Raji (cell line): ENCODE data around the gene GSTO1.

Experiments used
- POLR2A ChIP-seq: IDR thresholded peaks from 2 replicates; pipeline ENCODE4 v1.6.1; 2011; ENCODE audit warnings: low read depth, low read length, control low read depth; ENCODE audit not compliant: insufficient read depth

GSTO1 gene

DNA sequence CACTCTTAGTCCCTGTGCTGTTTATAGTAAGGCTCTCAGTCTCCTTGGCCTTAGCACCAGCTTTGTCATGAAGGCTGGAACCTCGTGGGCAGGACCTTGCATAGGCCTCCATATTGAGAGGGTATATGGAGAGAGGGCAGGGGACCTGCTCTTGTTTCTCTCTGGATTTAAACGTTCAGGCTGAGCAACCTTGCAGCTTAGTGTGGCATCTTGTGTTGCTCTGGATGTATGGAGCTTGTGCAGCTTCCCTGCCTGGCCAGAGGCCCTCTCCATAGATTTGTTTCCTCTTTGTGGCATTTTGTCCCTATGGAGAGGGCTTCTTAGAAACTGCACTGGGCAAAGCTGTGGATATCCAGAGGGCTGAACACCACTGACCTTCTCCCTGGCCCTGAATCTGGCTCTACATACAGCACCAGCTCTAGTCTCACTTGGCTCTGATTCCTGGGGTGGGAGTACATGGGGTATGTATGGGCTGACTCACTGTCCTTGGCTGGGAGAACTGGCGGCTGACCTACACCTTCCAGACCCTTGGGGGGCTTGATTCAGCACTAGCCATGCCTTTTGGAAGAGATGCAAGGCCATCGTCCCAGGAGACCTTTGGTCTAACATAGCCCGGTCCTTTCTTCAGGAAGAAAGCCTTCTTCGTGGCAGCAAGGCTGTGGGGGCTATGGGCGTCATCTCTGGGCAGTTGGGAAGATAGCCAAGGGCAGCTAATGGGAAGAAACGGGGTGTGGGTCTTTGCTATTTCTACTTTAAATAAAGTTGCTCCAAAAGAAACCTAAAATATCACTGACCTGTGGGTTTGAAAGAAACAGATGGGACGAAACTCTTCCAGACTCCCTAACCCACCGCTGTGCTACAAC is 53.1 kb downstream of the GSTO1 start:
- no peak for TF ChIP-seq POLR2A

DNA sequence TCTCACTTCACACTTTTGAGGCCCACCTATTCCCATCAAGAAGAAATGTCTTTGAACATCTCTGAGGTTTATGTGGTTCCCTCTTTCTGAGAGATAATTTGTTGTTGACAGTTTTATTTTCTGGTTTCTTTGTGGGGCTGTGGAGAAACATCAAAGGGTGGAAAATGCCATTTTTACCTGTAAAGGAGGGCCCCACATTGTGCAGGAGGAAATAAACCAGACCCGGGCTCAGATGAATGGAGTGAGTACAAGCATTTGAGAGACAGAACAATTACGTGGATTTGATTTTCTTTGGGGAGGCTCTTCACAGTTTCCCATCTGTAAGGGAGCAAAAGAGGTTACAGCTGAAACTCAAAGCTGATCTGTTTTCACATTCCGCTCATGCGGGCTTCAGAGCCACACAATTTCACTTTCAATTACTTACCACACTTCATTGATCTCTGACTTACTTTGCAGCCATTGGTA is 53.8 kb downstream of the GSTO1 start:
- TF ChIP-seq POLR2A: no peak

DNA sequence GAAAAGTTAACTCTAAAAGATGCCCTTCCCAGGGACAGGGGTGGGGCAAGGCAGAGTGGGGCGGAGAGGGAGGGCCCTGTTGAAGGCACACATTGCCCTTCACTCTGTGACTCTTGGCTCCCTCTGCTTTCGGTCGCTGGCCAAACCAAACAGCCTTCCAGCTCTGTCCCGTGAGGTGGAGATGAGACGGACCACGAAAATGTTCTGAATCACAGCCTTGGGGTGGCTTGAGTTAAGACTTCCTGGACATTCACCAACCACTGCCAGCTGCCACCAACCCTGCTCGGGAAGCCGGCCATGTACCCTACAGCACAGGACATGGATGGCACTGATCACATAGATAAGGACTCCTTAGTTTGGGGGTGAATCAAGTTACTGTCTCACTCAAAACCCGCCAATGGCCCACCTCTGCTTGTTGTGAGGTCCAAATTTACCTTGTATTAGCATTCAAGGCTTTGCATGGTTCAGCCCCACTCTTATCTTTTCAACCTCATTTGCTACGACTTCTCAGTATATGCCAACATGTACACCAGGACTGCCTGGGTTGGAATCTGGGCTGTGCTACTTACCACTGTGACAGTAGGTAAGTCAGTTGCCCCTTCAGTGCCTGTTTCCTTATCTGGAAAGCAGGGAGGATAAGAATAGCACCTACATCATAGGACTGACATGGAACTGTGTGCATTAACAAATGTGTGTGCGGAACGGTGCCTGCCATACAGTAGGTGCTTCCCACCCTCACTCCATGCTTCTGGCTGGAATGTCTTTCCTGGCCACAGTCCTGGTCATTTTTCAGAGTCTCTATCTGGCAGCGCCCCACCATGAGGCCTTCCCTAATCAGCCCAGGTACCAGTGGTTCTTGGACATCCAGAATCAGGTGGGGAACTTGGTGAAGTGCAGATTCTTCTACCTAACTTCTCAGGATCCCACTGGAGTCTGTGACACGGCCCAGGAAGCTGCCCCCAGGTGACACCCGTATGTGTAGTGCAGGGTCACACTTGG is 55.6 kb downstream of the GSTO1 start:
- TF ChIP-seq POLR2A: no peak

DNA sequence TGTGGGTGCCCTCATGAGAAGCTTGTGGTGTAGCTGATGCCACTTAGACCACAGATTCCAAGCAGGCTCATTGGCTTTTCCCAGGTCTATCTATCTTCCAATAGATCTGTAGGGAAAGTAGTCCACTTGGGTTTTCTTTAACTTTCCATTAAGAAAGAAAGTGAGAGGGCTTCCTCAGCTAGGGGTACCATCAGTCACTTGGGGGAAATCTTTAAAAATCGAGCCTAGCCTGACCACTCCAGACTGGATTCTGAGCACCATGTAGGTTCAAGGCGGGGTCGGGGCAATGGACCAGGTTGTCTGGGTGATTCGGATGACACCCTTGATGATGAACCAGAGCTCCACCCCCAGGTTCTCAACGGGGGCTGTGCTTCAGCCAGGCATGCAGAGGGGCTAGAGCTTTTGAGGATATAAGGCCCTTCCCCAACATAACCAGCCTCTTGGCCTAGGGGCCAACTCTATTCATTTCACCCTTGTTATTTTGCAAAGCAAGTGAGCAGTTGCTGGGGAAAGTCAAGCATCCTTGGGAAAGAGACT is 56.6 kb downstream of the GSTO1 start:
- no peak for TF ChIP-seq POLR2A

DNA sequence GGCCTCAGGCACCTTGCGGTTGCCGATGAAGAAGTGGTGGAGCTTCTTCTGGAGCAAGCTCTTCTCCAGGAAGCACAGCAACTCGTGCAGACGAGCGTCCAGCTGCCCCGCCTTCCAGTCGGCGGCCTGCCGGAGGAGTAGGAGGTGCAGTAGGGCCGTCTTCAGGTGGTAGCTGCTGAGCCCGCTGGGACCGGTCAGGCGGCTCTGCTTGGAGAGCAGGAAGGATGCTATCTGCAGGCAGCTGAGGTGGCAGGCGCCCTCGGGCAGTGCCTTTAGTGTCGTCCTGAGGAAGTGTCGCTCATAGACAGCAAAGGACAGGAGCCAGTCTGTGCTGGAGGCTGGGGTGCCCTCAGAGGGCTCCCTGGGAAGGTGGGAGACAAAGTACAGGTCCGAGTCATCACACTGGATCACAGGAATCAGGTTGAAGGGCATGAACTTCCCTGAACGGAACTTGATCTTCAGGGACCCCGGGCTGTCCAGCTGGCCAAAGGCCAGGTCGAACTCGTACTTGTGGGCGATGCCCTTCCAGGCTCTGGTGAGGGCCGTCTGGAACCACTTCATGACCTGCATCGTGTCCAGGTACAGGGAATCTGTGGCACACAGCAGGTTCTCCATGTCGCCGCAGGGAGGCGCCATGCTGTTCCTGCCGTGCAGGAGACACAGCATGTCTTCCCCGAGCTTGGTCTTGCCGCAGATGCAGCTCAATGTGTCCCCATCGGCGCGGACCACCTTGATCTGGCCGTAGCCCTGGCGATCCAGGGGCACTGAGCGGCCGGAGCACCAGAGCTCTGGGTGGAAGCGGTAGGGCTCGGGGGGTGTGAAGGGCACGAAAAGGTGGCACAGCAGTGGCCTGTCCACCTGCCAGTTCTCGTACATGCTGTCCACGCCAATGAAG is 60.1 kb downstream of the GSTO1 start:
- no peak for TF ChIP-seq POLR2A

DNA sequence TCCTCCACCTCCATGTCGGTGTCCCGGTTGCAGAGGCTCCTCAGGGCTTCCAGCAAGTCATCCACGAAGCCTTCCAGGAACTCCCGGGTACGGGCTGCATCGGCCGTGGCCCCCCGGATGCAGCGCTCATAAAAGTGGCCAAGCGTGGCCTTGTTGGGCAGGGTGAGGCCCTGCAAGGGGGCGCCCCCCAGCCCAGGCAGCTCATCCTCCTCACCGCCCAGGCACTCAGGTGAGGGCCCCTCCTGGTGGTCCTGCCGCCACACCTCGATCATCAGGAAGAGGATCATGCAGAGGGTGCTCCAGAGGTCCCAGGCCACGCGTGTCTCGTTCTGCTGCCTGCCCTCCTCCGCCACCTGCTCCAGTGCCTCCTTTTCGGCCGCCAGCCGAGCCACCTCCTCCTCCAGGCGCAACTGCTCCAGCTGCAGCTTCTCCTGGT is 60.8 kb downstream of the GSTO1 start:
- TF ChIP-seq POLR2A: no peak

DNA sequence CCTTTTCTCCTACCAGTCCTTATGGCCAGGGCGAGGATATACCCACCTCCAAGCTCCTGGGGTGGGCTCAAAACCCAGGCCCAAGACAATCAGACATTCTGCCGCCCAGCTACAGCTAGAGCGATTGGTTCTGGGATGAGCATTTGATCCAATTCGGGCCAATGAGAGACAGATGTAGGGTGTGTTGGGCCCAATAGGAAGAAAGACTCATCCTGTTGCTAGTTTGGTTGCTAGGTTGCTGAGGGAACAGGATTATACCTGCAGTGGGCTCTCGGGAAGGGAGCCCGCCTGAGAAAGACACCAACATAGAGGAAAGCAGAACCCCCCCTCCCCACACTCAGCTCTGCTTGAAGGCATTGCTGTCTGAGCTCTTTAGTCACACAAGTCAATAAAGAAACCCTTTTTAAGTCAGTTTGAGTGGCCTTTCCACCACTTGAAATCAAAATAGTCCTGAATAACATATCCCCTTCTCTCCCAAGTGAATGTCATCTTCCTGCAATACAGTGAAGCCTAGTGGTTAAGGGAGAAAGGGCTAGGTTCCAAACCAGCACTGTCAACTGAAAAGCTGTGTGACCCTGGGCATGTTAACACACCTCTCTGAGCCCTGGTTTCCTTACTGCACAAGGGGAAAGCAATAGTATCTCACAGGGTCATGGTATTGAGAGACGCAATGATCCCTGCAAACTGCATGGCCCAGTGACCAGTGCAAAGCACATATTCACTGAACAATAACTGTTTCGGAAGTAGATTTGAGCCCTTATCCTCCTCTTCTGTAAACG is 61.8 kb downstream of the GSTO1 start:
- no peak for TF ChIP-seq POLR2A
